Keratinocyte (primary cell): ENCODE measurements around the gene NT5M.

ENCODE experiments used
- EZH2 ChIP-seq: IDR thresholded peaks from one replicate; pipeline ENCODE4 v1.6.1; 2012; ENCODE audit warnings: inconsistent platforms, mild to moderate bottlenecking, low read length, moderate library complexity
- TF ChIP-seq, protein P1 (sequence below), 3 experiments: IDR thresholded peaks in 1 of 3; conservative IDR thresholded peaks in 1 of 3; optimal IDR thresholded peaks in 1 of 3; 2 replicates in 2 of 3; 3 replicates in 1 of 3; pipeline versions ENCODE3 to v1.5.1; 2011; ENCODE audit warnings: low read length in 3 of 3, mild to moderate bottlenecking in 3 of 3, moderate library complexity in 2 of 3, control low read depth in 1 of 3, inconsistent platforms in 1 of 3; ENCODE audit not compliant: insufficient read depth in 2 of 3; ENCODE audit errors: extremely low read depth in 1 of 3

DNA sequence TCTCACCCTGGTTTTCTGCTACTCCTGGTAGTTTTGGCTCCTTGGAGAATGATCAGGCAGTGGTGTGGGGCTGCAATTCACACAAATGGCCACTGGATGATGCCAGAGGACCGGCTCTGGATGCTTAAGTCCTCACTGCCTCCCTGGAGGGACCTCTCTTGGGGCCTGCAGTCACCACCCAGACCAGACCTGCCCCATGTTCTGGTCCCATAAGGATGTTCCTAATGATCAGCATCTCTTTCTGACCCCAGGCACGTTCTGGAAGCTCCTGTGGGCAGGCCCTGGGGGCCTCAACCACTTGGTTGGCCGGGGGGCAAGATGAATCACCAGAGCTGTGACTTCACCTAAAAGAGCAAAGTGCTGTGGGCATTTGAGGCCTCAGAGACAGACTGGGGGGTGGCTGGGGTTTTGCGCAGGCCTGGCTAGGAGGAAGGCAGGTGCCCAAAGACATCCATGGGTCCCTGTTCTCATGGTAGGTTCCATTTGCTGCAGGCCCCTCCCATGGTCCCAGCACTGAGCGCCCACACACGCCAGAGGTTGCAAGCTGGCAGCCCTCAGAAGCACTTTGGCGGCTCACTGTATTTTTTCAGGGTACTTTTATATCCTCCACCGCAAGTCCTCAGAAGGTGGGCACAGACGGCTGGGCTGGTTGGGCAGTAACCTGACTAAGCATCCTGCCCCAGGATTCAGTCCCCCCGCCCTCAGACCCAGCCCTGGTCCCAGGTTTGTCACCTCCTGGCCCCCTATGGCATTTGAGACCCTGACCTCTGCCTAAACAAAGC lies 53.2 kb downstream of the NT5M start:
- TF ChIP-seq, protein P1, sequence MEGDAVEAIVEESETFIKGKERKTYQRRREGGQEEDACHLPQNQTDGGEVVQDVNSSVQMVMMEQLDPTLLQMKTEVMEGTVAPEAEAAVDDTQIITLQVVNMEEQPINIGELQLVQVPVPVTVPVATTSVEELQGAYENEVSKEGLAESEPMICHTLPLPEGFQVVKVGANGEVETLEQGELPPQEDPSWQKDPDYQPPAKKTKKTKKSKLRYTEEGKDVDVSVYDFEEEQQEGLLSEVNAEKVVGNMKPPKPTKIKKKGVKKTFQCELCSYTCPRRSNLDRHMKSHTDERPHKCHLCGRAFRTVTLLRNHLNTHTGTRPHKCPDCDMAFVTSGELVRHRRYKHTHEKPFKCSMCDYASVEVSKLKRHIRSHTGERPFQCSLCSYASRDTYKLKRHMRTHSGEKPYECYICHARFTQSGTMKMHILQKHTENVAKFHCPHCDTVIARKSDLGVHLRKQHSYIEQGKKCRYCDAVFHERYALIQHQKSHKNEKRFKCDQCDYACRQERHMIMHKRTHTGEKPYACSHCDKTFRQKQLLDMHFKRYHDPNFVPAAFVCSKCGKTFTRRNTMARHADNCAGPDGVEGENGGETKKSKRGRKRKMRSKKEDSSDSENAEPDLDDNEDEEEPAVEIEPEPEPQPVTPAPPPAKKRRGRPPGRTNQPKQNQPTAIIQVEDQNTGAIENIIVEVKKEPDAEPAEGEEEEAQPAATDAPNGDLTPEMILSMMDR (optimal IDR thresholded peaks at IDR 0.05 in 1 of 3, IDR thresholded peaks at IDR 0.05 in 1 of 3, conservative IDR thresholded peaks at IDR 0.05 in 1 of 3; ENCODE audit: extremely low read depth in 1 of 3, insufficient read depth in 2 of 3, low read length in 3 of 3) = peak; percentile 99 to 100 (median 100)
- TF ChIP-seq EZH2 = no peak
